ENCODE measurements around the gene FBXO21.

Gene FBXO21

GRCh38 chr12:117125272-117125613 lies 65.0 kb downstream of the FBXO21 start:
- H3K4me3 ChIP-seq (ENCODE audit: low read length) = no peak overlapping the region
- peaks cover 25% of the 10 kb centered on the region; the same call in 1 of the 2 replicates for H3K9me3 ChIP-seq (ENCODE audit: control insufficient read depth, insufficient read depth, low read length)
- TF ChIP-seq, protein P1, sequence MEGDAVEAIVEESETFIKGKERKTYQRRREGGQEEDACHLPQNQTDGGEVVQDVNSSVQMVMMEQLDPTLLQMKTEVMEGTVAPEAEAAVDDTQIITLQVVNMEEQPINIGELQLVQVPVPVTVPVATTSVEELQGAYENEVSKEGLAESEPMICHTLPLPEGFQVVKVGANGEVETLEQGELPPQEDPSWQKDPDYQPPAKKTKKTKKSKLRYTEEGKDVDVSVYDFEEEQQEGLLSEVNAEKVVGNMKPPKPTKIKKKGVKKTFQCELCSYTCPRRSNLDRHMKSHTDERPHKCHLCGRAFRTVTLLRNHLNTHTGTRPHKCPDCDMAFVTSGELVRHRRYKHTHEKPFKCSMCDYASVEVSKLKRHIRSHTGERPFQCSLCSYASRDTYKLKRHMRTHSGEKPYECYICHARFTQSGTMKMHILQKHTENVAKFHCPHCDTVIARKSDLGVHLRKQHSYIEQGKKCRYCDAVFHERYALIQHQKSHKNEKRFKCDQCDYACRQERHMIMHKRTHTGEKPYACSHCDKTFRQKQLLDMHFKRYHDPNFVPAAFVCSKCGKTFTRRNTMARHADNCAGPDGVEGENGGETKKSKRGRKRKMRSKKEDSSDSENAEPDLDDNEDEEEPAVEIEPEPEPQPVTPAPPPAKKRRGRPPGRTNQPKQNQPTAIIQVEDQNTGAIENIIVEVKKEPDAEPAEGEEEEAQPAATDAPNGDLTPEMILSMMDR (IDR thresholded peaks at IDR 0.05; ENCODE audit: low read depth, low read length, poor library complexity, severe bottlenecking) = no peak
- no peak for TF ChIP-seq EZH2phosphoT487 (IDR thresholded peaks at IDR 0.05; ENCODE audit: borderline replicate concordance, low read length)
- no peak overlapping the region for H3K27ac ChIP-seq (ENCODE audit: low read depth, low read length)
- H3K9me2 ChIP-seq (replicated peaks; ENCODE audit: control insufficient read depth, low read length) = no peaks in the 10 kb centered on the region
- H4K20me1 ChIP-seq (ENCODE audit: control insufficient read depth, insufficient read depth, low read depth, low read length) = no peaks in the 10 kb centered on the region
- no peaks in the 10 kb centered on the region for H3K27me3 ChIP-seq (ENCODE audit: control insufficient read depth, low read length)
- no peaks in the 10 kb centered on the region for H3K4me1 ChIP-seq (ENCODE audit: control insufficient read depth, low read length)
- H3K4me2 ChIP-seq (ENCODE audit: low read length) = no peak overlapping the region
- H3K36me3 ChIP-seq (ENCODE audit: control insufficient read depth, low read length) = no peaks in the 10 kb centered on the region
- 0 out of 2 replicates have a peak, but pooled peaks cover 6% of the 10 kb centered on the region for H3F3A ChIP-seq (ENCODE audit: control insufficient read depth, insufficient read depth)
- no peaks in the 10 kb centered on the region for H3K79me2 ChIP-seq (ENCODE audit: control insufficient read depth, low read length)

DNA sequence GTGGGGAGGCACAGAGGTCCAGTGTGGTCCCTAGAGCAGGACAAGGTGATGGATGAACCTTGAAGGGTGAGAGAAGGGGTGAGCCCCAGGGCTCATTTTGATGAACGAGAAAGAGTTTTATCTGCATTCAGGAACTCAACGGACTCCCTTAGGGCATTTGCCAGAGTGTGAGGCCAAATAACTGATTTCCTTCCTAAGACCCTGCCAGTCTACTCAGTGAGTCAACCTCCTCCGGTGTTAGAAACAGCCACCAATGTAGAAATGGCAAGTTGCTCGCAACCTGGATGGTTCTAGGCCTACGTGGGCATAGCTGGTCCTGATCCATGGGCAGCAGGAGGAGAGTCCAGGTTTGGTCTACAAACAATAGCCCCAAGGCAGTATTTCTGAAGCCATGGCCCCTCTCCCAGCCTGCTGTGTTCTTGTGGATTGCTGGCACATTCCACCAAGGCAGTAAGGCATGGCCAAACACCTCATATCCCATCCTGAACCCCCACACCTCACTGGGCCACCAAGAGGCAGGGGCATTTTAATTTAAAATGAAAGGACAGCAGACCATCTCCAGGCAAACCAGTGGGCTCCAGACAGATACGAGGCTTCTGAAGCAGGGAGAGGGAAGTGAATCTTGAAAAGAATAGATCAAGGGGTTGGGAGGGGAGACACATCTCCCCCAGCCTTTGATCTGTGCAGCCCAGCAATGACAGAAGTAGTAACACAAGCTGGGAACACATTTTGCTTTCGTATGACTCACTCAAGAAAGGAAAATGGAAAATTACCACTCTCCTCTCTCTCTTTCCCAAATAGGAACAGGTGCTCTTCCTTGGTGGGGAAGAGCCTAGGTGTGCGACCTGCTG lies 65.6 kb downstream of the FBXO21 start:
- H3K4me2 ChIP-seq (ENCODE audit: low read length) = no peak overlapping the region
- TF ChIP-seq, protein P1 (IDR thresholded peaks at IDR 0.05; ENCODE audit: low read depth, low read length, poor library complexity, severe bottlenecking) = no peak
- TF ChIP-seq EZH2phosphoT487 (IDR thresholded peaks at IDR 0.05; ENCODE audit: borderline replicate concordance, low read length) = no peak

DNA sequence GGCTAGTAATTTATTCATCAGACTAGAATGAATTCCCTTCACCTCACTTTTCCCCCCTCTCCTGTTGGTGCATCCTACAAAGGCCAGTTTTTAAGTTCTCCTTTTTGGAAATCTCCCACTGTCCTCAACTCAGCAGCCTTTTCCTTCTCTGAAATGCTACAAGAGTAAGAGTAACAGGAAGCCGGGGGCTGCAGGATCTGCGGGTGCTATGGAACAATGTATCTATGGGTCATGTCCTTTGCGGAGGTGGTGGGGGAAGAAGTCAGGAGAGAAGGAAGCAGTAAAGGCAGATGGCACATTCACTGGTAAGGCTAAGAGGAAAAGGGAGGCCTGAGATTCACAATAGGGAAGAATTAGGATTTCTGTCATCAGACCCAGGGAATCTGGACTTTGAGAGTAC lies 68.8 kb downstream of the FBXO21 start:
- Histone ChIP-seq H3K4me3 (ENCODE audit: low read length) (no peak overlapping the region), H4K20me1 (ENCODE audit: control insufficient read depth, insufficient read depth, low read depth, low read length) (no peaks in the 10 kb centered on the region), H3K9me2 (replicated peaks; ENCODE audit: control insufficient read depth, low read length) (no peaks in the 10 kb centered on the region), H3K4me2 (ENCODE audit: low read length) (no peak overlapping the region), H3K79me2 (ENCODE audit: control insufficient read depth, low read length) (no peaks in the 10 kb centered on the region), H3K27ac (ENCODE audit: low read depth, low read length) (no peak overlapping the region), H3K36me3 (ENCODE audit: control insufficient read depth, low read length) (no peaks in the 10 kb centered on the region), H3K27me3 (ENCODE audit: control insufficient read depth, low read length) (no peaks in the 10 kb centered on the region), H3K4me1 (ENCODE audit: control insufficient read depth, low read length) (no peaks in the 10 kb centered on the region), H3F3A (ENCODE audit: control insufficient read depth, insufficient read depth) (no peaks in the 10 kb centered on the region), H3K9me3 (ENCODE audit: control insufficient read depth, insufficient read depth, low read length) (no peaks in the 10 kb centered on the region)
- TF ChIP-seq, protein P1 (IDR thresholded peaks at IDR 0.05; ENCODE audit: low read depth, low read length, poor library complexity, severe bottlenecking) = no peak
- TF ChIP-seq EZH2phosphoT487 (IDR thresholded peaks at IDR 0.05; ENCODE audit: borderline replicate concordance, low read length) = no peak

More for the DNA sequence above, 65.6 kb downstream of the FBXO21 start:
- H3K4me3 ChIP-seq (ENCODE audit: low read length) = no peak overlapping the region
- H3K4me1 ChIP-seq (ENCODE audit: control insufficient read depth, low read length) = no peaks in the 10 kb centered on the region
- no peaks in the 10 kb centered on the region for H3K27me3 ChIP-seq (ENCODE audit: control insufficient read depth, low read length)
- H3K36me3 ChIP-seq (ENCODE audit: control insufficient read depth, low read length) = no peaks in the 10 kb centered on the region
- no peaks in the 10 kb centered on the region for H3K9me2 ChIP-seq (replicated peaks; ENCODE audit: control insufficient read depth, low read length)
- H3K9me3 ChIP-seq (ENCODE audit: control insufficient read depth, insufficient read depth, low read length) = peaks cover 25% of the 10 kb centered on the region; the same call in 1 of the 2 replicates
- no peak overlapping the region for H3K27ac ChIP-seq (ENCODE audit: low read depth, low read length)
- H3F3A ChIP-seq (ENCODE audit: control insufficient read depth, insufficient read depth) = 0 out of 2 replicates have a peak, but pooled peaks cover 6% of the 10 kb centered on the region
- H3K79me2 ChIP-seq (ENCODE audit: control insufficient read depth, low read length) = no peaks in the 10 kb centered on the region
- H4K20me1 ChIP-seq (ENCODE audit: control insufficient read depth, insufficient read depth, low read depth, low read length) = no peaks in the 10 kb centered on the region

All from DOHH2 (cell line).